ENCODE data around the gene NUP210L. TPM values are rescaled to one million over a fixed set of nuclear protein-coding genes. Genes with fewer than 3 reads are reported as not detected.
A peak's percentile ranks its signal among the peaks of the same experiment; 100 is the strongest.

NUP210L gene
- total and polyA plus RNA-seq, 9 of the 15 experiments (the other 6 are each of a cell fraction or from before 2014, with no cell fraction given): 0.01 to 0.04 TPM; not detected in 7

GRCh38 chr1:154186852-154187501 lies 32.1 kb upstream of the NUP210L start (continued):
- no peak for TF ChIP-seq ZNF318 (IDR thresholded peaks at IDR 0.05; ENCODE audit: borderline replicate concordance in 1 of 2, low read depth in 1 of 2)
- TF ChIP-seq ZKSCAN1 (IDR thresholded peaks at IDR 0.05; ENCODE audit: low read depth, low read length): 0 out of 2 replicates have a peak, but pooled peaks have one; percentile 64
- TF ChIP-seq ZNF586 (CRISPR knock-in tag; conservative IDR thresholded peaks at IDR 0.05): no peak
- no peak for TF ChIP-seq HNRNPL (IDR thresholded peaks at IDR 0.05; ENCODE audit: low read depth, low read length)
- no peak for TF ChIP-seq NR2C2 (CRISPR knock-in tag; IDR thresholded peaks at IDR 0.05)
- peak; percentile 73 for TF ChIP-seq NR2C2 (tag; IDR thresholded peaks at IDR 0.05)
- TF ChIP-seq ZNF124 (CRISPR knock-in tag; IDR thresholded peaks at IDR 0.05): no peak
- TF ChIP-seq BRD9 (IDR thresholded peaks at IDR 0.05; ENCODE audit: low read depth, partially characterized antibody): peak; percentile 51
- no peak for TF ChIP-seq IRF1 (CRISPR knock-in tag; IDR thresholded peaks at IDR 0.05; ENCODE audit: borderline replicate concordance)
- TF ChIP-seq SMARCA4 (IDR thresholded peaks at IDR 0.05): peak; percentile 87
- TF ChIP-seq SAFB (IDR thresholded peaks at IDR 0.05; ENCODE audit: borderline replicate concordance, low read depth, low read length): no peak
- peak; percentile 37 to 66; a peak in 2 of 4 replicates for TF ChIP-seq MNT (conservative IDR thresholded peaks at IDR 0.05)
- peak; percentile 49; the same call in 1 of the 2 replicates for TF ChIP-seq CREB3L1 (IDR thresholded peaks at IDR 0.05; ENCODE audit: borderline replicate concordance, low read depth)
- no peak for TF ChIP-seq CHCHD3 (CRISPR knock-in tag; IDR thresholded peaks at IDR 0.05)

Measured in K562 (cell line).